Esophagus (tissue), 2 donors: ENCODE results near the gene RSF1. TPM values are rescaled to one million over a fixed set of nuclear protein-coding genes. Genes with fewer than 3 reads are reported as not detected.

Source experiments
- H3K27ac ChIP-seq, 2 donors: one replicate each; pipeline ENCODE4 v1.5.1; 2013; ENCODE audit warnings: low read depth in 2 of 2, mild to moderate bottlenecking in 2 of 2, inconsistent platforms in 1 of 2, low read length in 1 of 2, moderate library complexity in 1 of 2
- H3K27me3 ChIP-seq, 2 donors: one replicate each; pipeline ENCODE4 v1.6.1; 2013; ENCODE audit warnings: low read length in 2 of 2, control low read depth in 1 of 2, mild to moderate bottlenecking in 1 of 2; ENCODE audit not compliant: insufficient read depth in 2 of 2, control insufficient read depth in 1 of 2
- H3K36me3 ChIP-seq, 2 donors: one replicate each; pipeline ENCODE4 v1.6.1; 2013; ENCODE audit warnings: low read length in 1 of 2; ENCODE audit not compliant: control insufficient read depth in 2 of 2, insufficient read depth in 2 of 2
- H3K4me1 ChIP-seq, 2 donors: one replicate each; pipeline ENCODE4 v1.6.1; 2013; ENCODE audit warnings: low read length in 1 of 2; ENCODE audit not compliant: control insufficient read depth in 2 of 2, insufficient read depth in 2 of 2
- H3K4me3 ChIP-seq, 2 donors: one replicate each; pipeline ENCODE4 v1.5.1; 2013; ENCODE audit warnings: low read length in 2 of 2, mild to moderate bottlenecking in 2 of 2, low read depth in 1 of 2, moderate library complexity in 1 of 2
- H3K9me3 ChIP-seq, 2 donors: one replicate each; pipeline ENCODE4 v1.6.1; 2013; ENCODE audit warnings: mild to moderate bottlenecking in 2 of 2, low read depth in 1 of 2, low read length in 1 of 2, moderate library complexity in 1 of 2; ENCODE audit not compliant: control insufficient read depth in 2 of 2, insufficient read depth in 1 of 2
- WGBS, 2 donors: extraction: QIAGEN DNeasy Blood & Tissue Kit; methylation state at CpG; one replicate each; pipeline ENCODE4 v1.1.7; 2013; 5-methylcytosine and 5-hydroxymethylcytosine counted together
- polyA plus RNA-seq, 2 donors: library from polyadenylated mRNA; stranded (reverse); fragments of 200-250 nt; gene quantifications; one replicate each; pipeline ENCODE4 v1.2.3, GENCODE V29; 2013
- donor health status: healthy with polysubstance abuse.
- donor health status: Bipolar disorder and iron deficiency.

The RSF1 gene
- polyA plus RNA-seq, 2 donors, result 4.8 to 8.3 TPM

DNA sequence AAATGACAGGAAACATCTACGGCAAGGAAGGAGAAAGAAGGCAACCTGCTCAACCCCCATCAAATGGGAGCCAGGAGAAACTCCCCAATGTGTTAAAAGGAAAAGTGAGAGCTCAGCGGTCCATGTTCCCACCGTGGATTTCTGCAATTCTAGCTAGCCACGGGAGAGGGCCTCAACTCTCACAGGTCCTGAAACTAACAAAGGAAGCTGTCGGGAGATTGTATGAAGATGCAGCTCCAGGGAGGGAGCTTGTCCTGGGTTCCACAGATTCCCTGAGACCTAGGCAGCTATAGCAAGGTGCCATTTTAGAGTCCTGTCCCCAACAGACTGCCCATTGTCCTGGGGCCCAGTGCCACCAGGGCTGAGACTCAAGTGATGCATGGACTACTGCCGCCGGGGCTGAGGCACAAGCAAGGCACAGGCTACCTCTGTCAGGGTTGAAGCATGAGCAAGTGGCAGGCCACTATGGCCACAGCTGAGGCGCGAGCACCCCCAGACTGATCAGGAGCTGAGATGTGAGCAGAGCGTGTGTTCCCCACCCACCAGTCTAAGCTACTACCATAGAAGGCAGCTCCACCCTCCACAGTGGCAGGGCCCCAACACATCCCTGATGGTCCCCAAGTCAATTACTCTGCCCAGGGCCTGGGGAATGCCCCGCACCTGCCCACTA is 31.3 kb downstream of the RSF1 start:
- H3K4me1 ChIP-seq, result peaks cover 2 to 4% of the 10 kb centered on the region in 2 donors
- no peak overlapping the region for H3K4me3 ChIP-seq
- peaks cover 0 to 4% of the 10 kb centered on the region in 2 donors for H3K36me3 ChIP-seq
- no peaks in the 10 kb centered on the region for H3K9me3 ChIP-seq
- WGBS, 2 donors, result 89 to 91% methylated on average over 11 of the region's 11 CpGs
- peak overlapping the region in 1 of 2 donors; percentile 4 for H3K27ac ChIP-seq
- H3K27me3 ChIP-seq, result no peaks in the 10 kb centered on the region

DNA sequence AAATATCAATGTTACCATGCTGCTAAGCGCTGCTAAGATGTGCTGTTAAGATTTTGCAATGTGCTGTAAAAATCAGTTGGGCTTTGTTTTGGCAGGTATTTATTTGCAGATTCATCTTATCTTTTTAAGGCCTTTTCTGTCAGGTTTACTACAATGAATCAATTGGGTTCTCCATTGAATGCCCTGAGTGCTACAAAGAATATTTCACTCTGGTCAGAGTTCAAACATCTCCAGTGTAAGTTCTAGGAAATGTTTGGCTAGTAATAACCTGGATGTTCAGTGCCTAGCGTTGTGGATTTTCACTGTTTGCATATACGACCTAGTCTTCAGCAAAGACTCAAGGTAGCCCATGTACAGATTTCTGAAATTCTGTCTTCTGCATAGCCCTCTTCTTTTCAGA is 36.0 kb downstream of the RSF1 start:
- H3K9me3 ChIP-seq, result peaks cover 0 to 2% of the 10 kb centered on the region in 2 donors
- H3K4me3 ChIP-seq, result no peak overlapping the region
- H3K27ac ChIP-seq, result no peak overlapping the region
- peaks cover 0 to 2% of the 10 kb centered on the region in 2 donors for H3K4me1 ChIP-seq
- H3K36me3 ChIP-seq, result peaks cover 0 to 6% of the 10 kb centered on the region in 2 donors
- 82 to 94% methylated on average over 3 of the region's 3 CpGs for WGBS, 2 donors
- H3K27me3 ChIP-seq, result no peaks in the 10 kb centered on the region

DNA sequence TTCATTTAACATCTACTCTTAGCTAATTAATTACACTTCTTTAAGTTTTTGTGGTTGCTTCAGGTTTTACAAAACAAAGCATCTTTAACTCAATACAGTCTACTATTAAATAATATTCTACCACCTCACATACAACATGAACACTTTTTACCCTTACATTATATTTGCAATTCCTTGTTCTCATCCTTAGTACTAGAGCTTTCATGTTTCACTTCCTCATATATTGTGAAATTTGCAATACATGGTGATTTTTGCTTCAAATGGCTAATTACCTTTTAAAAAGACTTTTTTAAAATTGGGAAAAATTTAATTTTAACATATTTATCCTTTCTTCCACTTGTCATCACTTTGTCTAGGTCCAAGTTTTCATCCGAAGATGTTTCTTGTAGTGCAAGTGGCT is 37.5 kb downstream of the RSF1 start:
- Histone ChIP-seq H3K4me3 (no peak overlapping the region), H3K4me1 (no peaks in the 10 kb centered on the region), H3K36me3 (peaks cover 0 to 2% of the 10 kb centered on the region in 2 donors), H3K9me3 (peaks cover 0 to 2% of the 10 kb centered on the region in 2 donors), H3K27ac (no peak overlapping the region), H3K27me3 (no peaks in the 10 kb centered on the region)
- WGBS, 2 donors, result 95 to 98% methylated on average over 1 of the region's 1 CpG

DNA sequence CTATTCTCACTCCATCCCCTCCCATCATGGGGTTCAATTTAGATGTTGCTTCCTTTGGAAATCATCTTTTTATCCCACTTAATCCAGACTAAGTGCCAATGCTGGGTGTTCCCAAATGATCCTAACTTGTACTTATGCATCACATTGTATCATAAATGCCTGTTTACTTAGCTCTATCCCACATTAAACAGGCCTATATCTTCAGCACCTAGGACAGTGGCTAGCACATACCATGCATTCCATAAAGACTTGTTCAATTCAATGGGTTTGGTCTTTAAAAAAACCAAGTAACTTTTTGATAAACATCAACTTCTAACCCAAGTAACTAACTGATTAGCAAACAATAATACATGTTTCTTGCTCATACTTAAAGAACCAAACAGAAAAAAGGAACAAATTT is 40.6 kb downstream of the RSF1 start:
- H3K4me3 ChIP-seq, result no peak overlapping the region
- peaks cover 0 to 2% of the 10 kb centered on the region in 2 donors for H3K36me3 ChIP-seq
- H3K9me3 ChIP-seq, result peaks cover 0 to 2% of the 10 kb centered on the region in 2 donors
- H3K27me3 ChIP-seq, result no peaks in the 10 kb centered on the region
- H3K27ac ChIP-seq, result no peak overlapping the region
- H3K4me1 ChIP-seq, result no peaks in the 10 kb centered on the region

DNA sequence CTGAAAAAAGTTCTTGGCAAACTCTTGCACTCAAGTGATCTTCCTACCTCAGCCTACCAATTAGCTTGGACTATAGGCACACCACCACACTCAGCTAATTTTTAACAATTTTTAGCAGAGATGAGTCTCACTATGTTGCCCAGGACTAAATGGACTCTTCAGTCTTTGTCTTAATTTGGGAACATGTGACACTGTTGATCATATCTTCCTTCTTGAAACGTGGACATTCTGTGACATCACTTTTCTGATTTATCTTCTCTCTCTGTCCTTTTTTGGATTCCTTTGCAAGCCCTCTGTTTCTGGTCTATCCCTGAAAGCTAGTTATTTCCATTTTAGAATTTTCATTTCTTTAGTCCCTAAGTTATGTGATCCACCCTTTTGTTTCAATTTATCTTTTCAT is 42.0 kb downstream of the RSF1 start:
- WGBS, 2 donors, result 30 to 36% methylated on average over 1 of the region's 1 CpG
- no peaks in the 10 kb centered on the region for H3K4me1 ChIP-seq
- no peak overlapping the region for H3K4me3 ChIP-seq
- no peak overlapping the region for H3K27ac ChIP-seq
- H3K27me3 ChIP-seq, result no peaks in the 10 kb centered on the region
- peaks cover 0 to 2% of the 10 kb centered on the region in 2 donors for H3K36me3 ChIP-seq
- H3K9me3 ChIP-seq, result peaks cover 0 to 2% of the 10 kb centered on the region in 2 donors

DNA sequence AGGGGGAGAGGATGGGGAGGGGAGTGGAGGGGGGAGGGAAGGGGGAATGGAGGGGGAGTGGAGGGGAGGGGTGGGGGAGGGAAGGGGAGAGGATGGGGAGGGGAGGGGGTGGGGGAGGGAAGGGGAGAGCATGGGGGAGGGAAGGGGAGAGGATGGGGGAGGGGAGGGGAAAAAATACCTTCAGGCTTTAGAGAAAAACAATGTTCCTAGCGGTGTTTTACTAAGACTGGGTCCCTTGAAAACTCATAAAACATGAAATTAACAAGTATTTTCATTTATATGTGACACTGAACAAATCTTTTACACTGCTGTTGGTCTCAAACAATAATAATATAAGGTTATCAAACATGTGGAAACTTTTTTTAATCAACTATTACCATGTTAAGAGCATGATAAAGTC is 42.4 kb downstream of the RSF1 start:
- Histone ChIP-seq H3K36me3 (peaks cover 0 to 2% of the 10 kb centered on the region in 2 donors), H3K9me3 (peaks cover 0 to 2% of the 10 kb centered on the region in 2 donors), H3K27ac (no peak overlapping the region), H3K4me3 (no peak overlapping the region), H3K27me3 (no peaks in the 10 kb centered on the region), H3K4me1 (no peaks in the 10 kb centered on the region)
- 96 to 100% methylated on average over 1 of the region's 1 CpG for WGBS, 2 donors

DNA sequence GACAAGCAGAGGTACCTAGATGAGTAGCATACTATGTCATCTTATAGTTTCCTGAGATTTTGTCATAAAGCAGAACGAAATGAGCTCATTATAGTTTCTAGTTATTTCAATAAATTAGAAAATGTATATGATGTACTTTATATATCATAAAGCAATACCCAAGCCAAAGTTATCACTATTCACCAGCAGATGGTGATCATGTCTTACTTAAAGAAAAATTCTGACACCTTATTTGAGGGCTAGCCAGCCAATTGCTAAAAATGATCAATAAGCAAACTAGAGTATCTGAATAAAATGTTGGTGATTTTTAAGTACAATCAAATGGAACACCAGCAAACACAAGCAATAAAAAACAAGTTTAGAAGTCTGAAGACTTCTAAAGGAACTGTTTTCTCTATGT is 44.1 kb downstream of the RSF1 start:
- Histone ChIP-seq H3K27ac (no peak overlapping the region), H3K27me3 (no peaks in the 10 kb centered on the region), H3K36me3 (no peaks in the 10 kb centered on the region), H3K9me3 (no peaks in the 10 kb centered on the region), H3K4me3 (no peak overlapping the region), H3K4me1 (no peaks in the 10 kb centered on the region)
- 65 to 83% methylated on average over 1 of the region's 1 CpG for WGBS, 2 donors

DNA sequence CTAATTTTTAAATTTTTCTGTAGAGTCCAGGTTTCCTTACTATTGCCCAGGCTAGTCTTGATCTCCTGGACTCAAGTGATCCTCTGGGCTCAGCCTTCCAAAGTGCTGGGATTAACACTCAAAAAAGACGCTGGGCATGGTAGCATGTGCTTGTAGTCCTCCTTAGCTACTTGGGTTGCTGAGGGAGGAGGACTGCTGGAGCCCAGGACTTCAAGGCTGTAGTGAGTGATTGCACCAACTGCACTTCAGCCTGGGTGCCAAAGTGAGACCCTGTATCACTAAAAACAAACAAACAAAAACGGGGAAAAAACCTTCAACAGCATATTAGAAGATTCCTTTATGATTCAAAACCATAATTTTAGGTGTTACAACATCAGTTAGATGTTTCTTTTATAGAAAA is 44.6 kb downstream of the RSF1 start:
- Histone ChIP-seq H3K9me3 (no peaks in the 10 kb centered on the region), H3K27ac (no peak overlapping the region), H3K27me3 (no peaks in the 10 kb centered on the region), H3K4me3 (no peak overlapping the region), H3K36me3 (no peaks in the 10 kb centered on the region), H3K4me1 (no peaks in the 10 kb centered on the region)
- 56 to 66% methylated on average over 2 of the region's 2 CpGs for WGBS, 2 donors

DNA sequence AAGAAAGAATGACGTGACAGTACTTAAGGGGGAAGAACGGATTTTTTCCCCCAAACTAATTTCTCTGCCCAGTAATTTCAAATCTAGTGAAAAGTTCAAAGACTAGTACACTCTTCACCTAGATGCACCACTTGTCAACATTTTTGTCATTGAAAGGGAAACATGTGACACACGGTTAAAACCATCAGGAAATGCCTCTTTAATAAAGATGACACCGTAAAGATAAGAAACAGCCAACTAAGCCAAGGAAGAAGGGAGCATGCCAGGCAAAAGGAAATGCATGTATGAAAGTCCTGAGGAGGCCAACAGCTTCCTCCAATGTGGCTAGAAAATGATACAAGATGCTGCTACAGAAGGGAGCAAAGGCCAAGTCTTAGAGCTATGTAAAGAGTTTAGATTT is 49.4 kb downstream of the RSF1 start:
- Histone ChIP-seq H3K4me3 (no peak overlapping the region), H3K4me1 (no peaks in the 10 kb centered on the region), H3K27ac (no peak overlapping the region), H3K27me3 (no peaks in the 10 kb centered on the region), H3K36me3 (no peaks in the 10 kb centered on the region), H3K9me3 (no peaks in the 10 kb centered on the region)
- 62 to 77% methylated on average over 4 of the region's 4 CpGs for WGBS, 2 donors

DNA sequence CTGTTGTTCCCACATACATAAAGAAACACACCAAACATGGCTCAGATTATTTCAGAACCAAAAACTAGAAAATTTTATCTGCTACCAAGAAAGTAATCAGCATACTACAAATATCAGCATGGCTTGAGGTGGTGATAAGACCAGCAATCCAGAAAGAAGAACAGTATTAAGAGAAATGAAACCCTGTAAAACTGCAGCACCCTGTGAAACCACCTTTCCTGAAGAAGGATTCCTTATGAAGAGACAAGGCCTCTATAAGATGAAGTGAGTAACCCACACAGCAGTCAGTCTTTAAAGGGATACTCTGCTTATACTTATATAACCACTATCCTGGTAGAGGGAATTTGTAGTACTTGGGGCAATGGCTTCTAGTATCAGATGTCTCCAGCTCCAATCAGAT is 49.9 kb downstream of the RSF1 start:
- H3K36me3 ChIP-seq, result no peaks in the 10 kb centered on the region
- no peaks in the 10 kb centered on the region for H3K27me3 ChIP-seq
- no peak overlapping the region for H3K27ac ChIP-seq
- H3K4me1 ChIP-seq, result no peaks in the 10 kb centered on the region
- no peaks in the 10 kb centered on the region for H3K9me3 ChIP-seq
- H3K4me3 ChIP-seq, result no peak overlapping the region
